ENCODE measurements around the gene CRAMP1.

CRAMP1 gene

GRCh38 chr16:1657841-1658240 lies 45.7 kb downstream of the CRAMP1 start:
- no peak for DNase-seq (ENCODE audit: low spot score)

- DNase-seq (ENCODE audit: low spot score) = no peak
Measured at GRCh38 chr16:1659031-1659430, 46.9 kb downstream of the CRAMP1 start.

- no peak for DNase-seq (ENCODE audit: low spot score)
Measured at GRCh38 chr16:1661826-1662225, 49.7 kb downstream of the CRAMP1 start.

GRCh38 chr16:1662543-1662942 lies 50.4 kb downstream of the CRAMP1 start:
- DNase-seq (ENCODE audit: low spot score) = no peak

GRCh38 chr16:1665829-1666228 lies 53.7 kb downstream of the CRAMP1 start:
- no peak for DNase-seq (ENCODE audit: low spot score)

GRCh38 chr16:1666316-1666715 lies 54.2 kb downstream of the CRAMP1 start:
- no peak for DNase-seq (ENCODE audit: low spot score)

- no peak for DNase-seq (ENCODE audit: low spot score)
Measured at GRCh38 chr16:1667271-1667670, 55.1 kb downstream of the CRAMP1 start.

- no peak for DNase-seq (ENCODE audit: low spot score)
Measured at GRCh38 chr16:1667916-1668315, 55.8 kb downstream of the CRAMP1 start.

- DNase-seq (ENCODE audit: low spot score) = no peak
Measured at GRCh38 chr16:1668612-1669319, 56.6 kb downstream of the CRAMP1 start.

GRCh38 chr16:1669698-1670097 lies 57.5 kb downstream of the CRAMP1 start:
- no peak for DNase-seq (ENCODE audit: low spot score)

- DNase-seq (ENCODE audit: low spot score) = no peak
Measured at GRCh38 chr16:1670371-1670770, 58.2 kb downstream of the CRAMP1 start.

- no peak for DNase-seq (ENCODE audit: low spot score)
Measured at GRCh38 chr16:1670866-1671265, 58.7 kb downstream of the CRAMP1 start.

GRCh38 chr16:1673424-1674151 lies 61.4 kb downstream of the CRAMP1 start:
- DNase-seq (ENCODE audit: low spot score) = no peak

- no peak for DNase-seq (ENCODE audit: low spot score)
Measured at GRCh38 chr16:1674306-1674705, 62.1 kb downstream of the CRAMP1 start.

GRCh38 chr16:1674751-1675664 lies 62.8 kb downstream of the CRAMP1 start:
- DNase-seq (ENCODE audit: low spot score) = peak; percentile 76

- no peak for DNase-seq (ENCODE audit: low spot score)
Measured at GRCh38 chr16:1676661-1677060, 64.5 kb downstream of the CRAMP1 start.

GRCh38 chr16:1677339-1677738 lies 65.2 kb downstream of the CRAMP1 start:
- DNase-seq (ENCODE audit: low spot score) = no peak

- peak; percentile 99 for DNase-seq (ENCODE audit: low spot score)
Measured at GRCh38 chr16:1677942-1678499, 65.9 kb downstream of the CRAMP1 start, which contains the start of gene JPT2. Gene JPT2 (plus strand): TSS chr16:1678279. CDS start chr16:1678313, 34 bp downstream.

GRCh38 chr16:1678500-1679098 lies 66.4 kb downstream of the CRAMP1 start:
- DNase-seq (ENCODE audit: low spot score) = peak; percentile 59

- DNase-seq (ENCODE audit: low spot score) = no peak
Measured at GRCh38 chr16:1680361-1680760, 68.2 kb downstream of the CRAMP1 start.

GRCh38 chr16:1681032-1681431 lies 68.9 kb downstream of the CRAMP1 start:
- no peak for DNase-seq (ENCODE audit: low spot score)
